H9 (cell line): ENCODE results near the gene DIMT1. TPM values are rescaled to one million over a fixed set of nuclear protein-coding genes. Genes with fewer than 3 reads are reported as not detected.

Experiments used
- DNase-seq: peaks from one replicate; pipeline ENCODE4 v3.0.0-alpha.2; 2017
- H2AFZ ChIP-seq: one replicate; pipeline ENCODE4 v1.6.1; 2013; ENCODE audit warnings: mild to moderate bottlenecking, low read length, control low read depth, moderate library complexity
- H2AK5ac ChIP-seq: 2 replicates; pipeline ENCODE4 v1.6.1; 2013; ENCODE audit warnings: low read length, control low read depth, mixed read lengths; ENCODE audit not compliant: insufficient read length
- H2BK120ac ChIP-seq: one replicate; pipeline ENCODE4 v1.6.1; 2013; ENCODE audit warnings: low read depth, mild to moderate bottlenecking, low read length, control low read depth, inconsistent platforms; ENCODE audit not compliant: poor library complexity, severe bottlenecking
- H2BK12ac ChIP-seq: 2 replicates; pipeline ENCODE4 v1.6.1; 2013; ENCODE audit warnings: low read length, control low read depth, mixed read lengths, low read depth; ENCODE audit not compliant: insufficient read length
- H2BK15ac ChIP-seq: 2 replicates; pipeline ENCODE4 v1.6.1; 2013; ENCODE audit warnings: low read depth, low read length, control low read depth
- H2BK20ac ChIP-seq: one replicate; pipeline ENCODE4 v1.6.1; 2013; ENCODE audit warnings: low read depth, mild to moderate bottlenecking, low read length, control low read depth, inconsistent platforms; ENCODE audit not compliant: poor library complexity, severe bottlenecking
- H2BK5ac ChIP-seq: 2 replicates; pipeline ENCODE4 v1.6.1; 2013; ENCODE audit warnings: low read length, control low read depth, mixed read lengths; ENCODE audit not compliant: insufficient read length
- H3K14ac ChIP-seq: 2 replicates; pipeline ENCODE4 v1.6.1; 2013; ENCODE audit warnings: low read length, control low read depth; ENCODE audit not compliant: insufficient read depth
- H3K18ac ChIP-seq: 2 replicates; pipeline ENCODE4 v1.6.1; 2013; ENCODE audit warnings: low read depth, mild to moderate bottlenecking, mixed read lengths, low read length, control low read depth; ENCODE audit not compliant: insufficient read length
- H3K23ac ChIP-seq: 2 replicates; pipeline ENCODE4 v1.6.1; 2013; ENCODE audit warnings: low read length, control low read depth, mixed read lengths, low read depth; ENCODE audit not compliant: insufficient read length
- H3K23me2 ChIP-seq: 2 replicates; pipeline ENCODE4 v1.6.1; 2013; ENCODE audit warnings: low read depth, mild to moderate bottlenecking, mixed read lengths, low read length, control low read depth; ENCODE audit not compliant: insufficient read length, poor library complexity, severe bottlenecking
- H3K27ac ChIP-seq: 2 replicates; pipeline ENCODE4 v1.5.1; 2013; ENCODE audit warnings: low read length, control low read depth, mixed read lengths, low read depth; ENCODE audit not compliant: insufficient read length
- H3K27me3 ChIP-seq: 2 replicates; pipeline ENCODE4 v1.6.1; 2013; ENCODE audit warnings: low read length, control low read depth, inconsistent platforms; ENCODE audit not compliant: insufficient read depth
- H3K4ac ChIP-seq: 2 replicates; pipeline ENCODE4 v1.6.1; 2013; ENCODE audit warnings: low read depth, mild to moderate bottlenecking, control low read depth, inconsistent platforms, low read length, moderate library complexity
- H3K4me1 ChIP-seq: 2 replicates; pipeline ENCODE4 v1.6.1; 2013; ENCODE audit warnings: low read length, control low read depth, inconsistent platforms; ENCODE audit not compliant: insufficient read depth
- H3K4me2 ChIP-seq: 2 replicates; pipeline ENCODE4 v1.6.1; 2013; ENCODE audit warnings: low read length, control low read depth, mixed read lengths; ENCODE audit not compliant: insufficient read length, insufficient read depth
- H3K56ac ChIP-seq: 2 replicates; pipeline ENCODE4 v1.6.1; 2013; ENCODE audit warnings: low read depth, mild to moderate bottlenecking, mixed read lengths, low read length, control low read depth; ENCODE audit not compliant: insufficient read length
- H3K79me1 ChIP-seq: 2 replicates; pipeline ENCODE4 v1.6.1; 2013; ENCODE audit warnings: low read depth, mild to moderate bottlenecking, moderate library complexity, low read length, control low read depth, inconsistent platforms; ENCODE audit not compliant: insufficient read depth, poor library complexity, severe bottlenecking
- H3K79me2 ChIP-seq: 2 replicates; pipeline ENCODE4 v1.6.1; 2013; ENCODE audit warnings: low read length, control low read depth, inconsistent platforms; ENCODE audit not compliant: insufficient read depth
- H3K9ac ChIP-seq: 2 replicates; pipeline ENCODE4 v1.6.1; 2013; ENCODE audit warnings: low read length, control low read depth, mixed read lengths; ENCODE audit not compliant: insufficient read length; ENCODE audit errors: extremely low read depth
- H3K9me3 ChIP-seq: one replicate; pipeline ENCODE4 v1.6.1; 2013; ENCODE audit warnings: low read depth, low read length, inconsistent platforms; ENCODE audit not compliant: control insufficient read depth
- H3T11ph ChIP-seq: one replicate; pipeline ENCODE4 v1.6.1; 2013; ENCODE audit warnings: mild to moderate bottlenecking, low read length, control low read depth, inconsistent platforms
- H4K20me1 ChIP-seq: one replicate; pipeline ENCODE4 v1.6.1; 2013; ENCODE audit not compliant: control insufficient read depth, insufficient read length, insufficient read depth
- H4K5ac ChIP-seq: 2 replicates; pipeline ENCODE4 v1.6.1; 2013; ENCODE audit warnings: low read depth, mild to moderate bottlenecking, mixed read lengths, low read length, control low read depth; ENCODE audit not compliant: insufficient read length
- H4K8ac ChIP-seq: replicated peaks from 2 replicates; pipeline ENCODE4 v1.6.1; 2013; ENCODE audit warnings: low read length, control low read depth, mixed read lengths, low read depth; ENCODE audit not compliant: insufficient read length
- H4K91ac ChIP-seq: 2 replicates; pipeline ENCODE4 v1.6.1; 2013; ENCODE audit warnings: low read depth, mild to moderate bottlenecking, moderate library complexity, mixed read lengths, low read length, control low read depth; ENCODE audit not compliant: insufficient read length
- H3K27ac Mint-ChIP-seq, 3 experiments: 2 replicates in 2 of 3; 3 replicates in 1 of 3; pipeline ENCODE4 v1.8.0; 2020 to 2021; ENCODE audit warnings: mixed read lengths in 3 of 3, mild to moderate bottlenecking in 1 of 3, moderate library complexity in 1 of 3
- H3K27me3 Mint-ChIP-seq: 2 replicates; pipeline ENCODE4 v1.8.0; 2021; ENCODE audit warnings: low read depth, mild to moderate bottlenecking, moderate library complexity, mixed read lengths
- H3K36me3 Mint-ChIP-seq, 3 experiments: 2 replicates in 2 of 3; 3 replicates in 1 of 3; pipeline ENCODE4 v1.8.0; 2020 to 2021; ENCODE audit warnings: low read depth in 3 of 3, mixed read lengths in 3 of 3; ENCODE audit not compliant: insufficient read depth in 1 of 3
- H3K4me1 Mint-ChIP-seq, 2 experiments: 2 replicates each; pipeline ENCODE4 v1.8.0; 2020; ENCODE audit warnings: mixed read lengths in 2 of 2
- H3K4me3 Mint-ChIP-seq, 2 experiments: 2 replicates in 1 of 2; 3 replicates in 1 of 2; pipeline ENCODE4 v1.8.0; 2020 to 2021; ENCODE audit warnings: mild to moderate bottlenecking in 2 of 2, mixed read lengths in 2 of 2, moderate library complexity in 1 of 2
- H3K9me3 Mint-ChIP-seq, 2 experiments: 2 replicates in 1 of 2; 3 replicates in 1 of 2; pipeline ENCODE4 v1.8.0; 2020; ENCODE audit warnings: mild to moderate bottlenecking in 2 of 2, mixed read lengths in 2 of 2, moderate library complexity in 1 of 2
- CTCF ChIP-seq: fragments of 200-600 bp; sonication (generic); conservative IDR thresholded peaks from 3 replicates; pipeline ENCODE4 v1.8.0; 2021; ENCODE audit warnings: antibody characterized with exemption, mild to moderate bottlenecking
- WGBS: extraction: QIAGEN DNeasy Blood & Tissue Kit; methylation state at CpG from one replicate; pipeline ENCODE4 v1.1.7; 2013; ENCODE audit warnings: missing lambda C conversion rate, low lambda C conversion rate, mixed read lengths; ENCODE audit not compliant: insufficient read length; ENCODE audit errors: extremely low coverage; 5-methylcytosine and 5-hydroxymethylcytosine counted together
- total RNA-seq: library from RNA; stranded (reverse); gene quantifications from 2 replicates; pipeline ENCODE4 v1.2.1, GENCODE V29; 2021

The DIMT1 gene
- total RNA-seq, 1 experiment from 2014 or later = 36.0 TPM

- Histone ChIP-seq H4K8ac (no peak overlapping the region), H3K56ac (no peak overlapping the region), H3K27me3 (no peaks in the 10 kb centered on the region), H3K9ac (no peak overlapping the region), H3K18ac (no peak overlapping the region), H2BK5ac (no peak overlapping the region), H3K79me1 (no peaks in the 10 kb centered on the region), H3T11ph (no peak overlapping the region), H3K4me1 (no peaks in the 10 kb centered on the region), H2AK5ac (no peak overlapping the region), H4K91ac (no peak overlapping the region), H3K79me2 (peaks cover under 1% of the 10 kb centered on the region; the same call in 1 of the 2 replicates), H3K23ac (no peak overlapping the region), H3K27ac (no peak overlapping the region), H4K5ac (no peak overlapping the region), H2AFZ (no peak overlapping the region), H3K9me3 (no peaks in the 10 kb centered on the region), H4K20me1 (no peaks in the 10 kb centered on the region), H3K4ac (no peak overlapping the region), H2BK12ac (no peak overlapping the region), H3K23me2 (no peaks in the 10 kb centered on the region), H2BK120ac (no peak overlapping the region), H3K4me2 (no peak overlapping the region), H2BK20ac (no peak overlapping the region), H2BK15ac (no peak overlapping the region), H3K14ac (no peak overlapping the region)
- Mint-ChIP-seq H3K4me1 (no peaks in the 10 kb centered on the region), H3K4me3 (no peak overlapping the region), H3K9me3 (no peaks in the 10 kb centered on the region), H3K27ac (no peak overlapping the region), H3K27me3 (no peaks in the 10 kb centered on the region), H3K36me3 (peaks cover 9 to 51% (median 46%) of the 10 kb centered on the region in 3 experiments; a peak in 6 of 7 replicates)
- TF ChIP-seq CTCF = no peak
- no peak for DNase-seq
- WGBS = no CpG with 5 or more reads among the region's 1 CpG
These were observed 55.8 kb downstream of the DIMT1 start for GRCh38 chr5:62347928-62348327.
